HG02759 (cell line): Measurements from ENCODE around the gene LCT.
A peak's percentile ranks its signal among the peaks of the same experiment; 100 is the strongest.

Experiments
- ATAC-seq: cut with Tn5 transposase; IDR thresholded peaks from one replicate; pipeline ENCODE4 v1.9.1; 2021; ENCODE audit warnings: mild to moderate bottlenecking, moderate library complexity; ENCODE audit not compliant: unreplicated experiment

Gene LCT

GRCh38 chr2:135743860-135744259, 93.1 kb downstream of the LCT start:
- no peak for ATAC-seq

- ATAC-seq, result peak; percentile 22
Measured at GRCh38 chr2:135742325-135742757, 94.6 kb downstream of the LCT start.

GRCh38 chr2:135741395-135742324, 95.3 kb downstream of the LCT start, which contains the start of gene UBXN4:
Gene UBXN4, plus strand, starts transcription at chr2:135741855. Its CDS starts 75 bp downstream, at chr2:135741930.
- ATAC-seq, result peak; percentile 93

GRCh38 chr2:135741043-135741394, 96.0 kb downstream of the LCT start:
- ATAC-seq, result no peak

GRCh38 chr2:135740206-135740605, 96.8 kb downstream of the LCT start:
- no peak for ATAC-seq
